ENCODE measurements around the gene TXNDC16.

DNA sequence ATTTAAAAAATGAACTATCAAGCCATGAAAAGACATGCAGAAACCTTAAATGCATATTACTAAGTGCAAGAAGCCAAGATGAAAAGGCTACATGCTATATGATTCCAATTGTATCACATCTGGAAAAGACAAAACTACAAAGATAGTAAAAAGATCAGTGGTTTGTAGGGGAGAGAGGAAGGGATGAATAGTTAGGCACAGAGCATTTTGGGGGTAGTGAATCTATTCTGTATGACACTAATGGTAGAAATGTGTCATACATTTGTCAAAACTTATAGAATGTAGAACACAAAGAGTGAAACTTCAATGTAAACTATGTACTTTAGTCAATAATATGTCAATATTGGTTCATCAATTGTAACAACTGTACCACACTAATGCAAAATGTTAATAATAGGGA lies 20.8 kb downstream of the TXNDC16 start:
- TF ChIP-seq ZNF785 (tag by site-specific recombination; IDR thresholded peaks at IDR 0.05) (no peak), HOXA7 (CRISPR knock-in tag; IDR thresholded peaks at IDR 0.05; ENCODE audit: borderline replicate concordance) (no peak), ZNF324 (tag by site-specific recombination; IDR thresholded peaks at IDR 0.05) (no peak), KLF16 (tag by site-specific recombination; IDR thresholded peaks at IDR 0.05) (no peak), GLI4 (tag by site-specific recombination; IDR thresholded peaks at IDR 0.05) (no peak)
- TF ChIP-seq, protein P1, sequence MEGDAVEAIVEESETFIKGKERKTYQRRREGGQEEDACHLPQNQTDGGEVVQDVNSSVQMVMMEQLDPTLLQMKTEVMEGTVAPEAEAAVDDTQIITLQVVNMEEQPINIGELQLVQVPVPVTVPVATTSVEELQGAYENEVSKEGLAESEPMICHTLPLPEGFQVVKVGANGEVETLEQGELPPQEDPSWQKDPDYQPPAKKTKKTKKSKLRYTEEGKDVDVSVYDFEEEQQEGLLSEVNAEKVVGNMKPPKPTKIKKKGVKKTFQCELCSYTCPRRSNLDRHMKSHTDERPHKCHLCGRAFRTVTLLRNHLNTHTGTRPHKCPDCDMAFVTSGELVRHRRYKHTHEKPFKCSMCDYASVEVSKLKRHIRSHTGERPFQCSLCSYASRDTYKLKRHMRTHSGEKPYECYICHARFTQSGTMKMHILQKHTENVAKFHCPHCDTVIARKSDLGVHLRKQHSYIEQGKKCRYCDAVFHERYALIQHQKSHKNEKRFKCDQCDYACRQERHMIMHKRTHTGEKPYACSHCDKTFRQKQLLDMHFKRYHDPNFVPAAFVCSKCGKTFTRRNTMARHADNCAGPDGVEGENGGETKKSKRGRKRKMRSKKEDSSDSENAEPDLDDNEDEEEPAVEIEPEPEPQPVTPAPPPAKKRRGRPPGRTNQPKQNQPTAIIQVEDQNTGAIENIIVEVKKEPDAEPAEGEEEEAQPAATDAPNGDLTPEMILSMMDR (tag by site-specific recombination; IDR thresholded peaks at IDR 0.05), result no peak
- TF ChIP-seq, protein P2, sequence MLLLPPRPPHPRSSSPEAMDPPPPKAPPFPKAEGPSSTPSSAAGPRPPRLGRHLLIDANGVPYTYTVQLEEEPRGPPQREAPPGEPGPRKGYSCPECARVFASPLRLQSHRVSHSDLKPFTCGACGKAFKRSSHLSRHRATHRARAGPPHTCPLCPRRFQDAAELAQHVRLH (tag by site-specific recombination; IDR thresholded peaks at IDR 0.05), result no peak

All from HEK293 (cell line).